Nephron (organoid): ENCODE data around the gene PCBP3.
"Not testable (repeated sequence)": the region's sequence is repeated elsewhere in the genome, so short reads cannot be mapped to it uniquely, and the experiment has no call there.

Experiments
- H3K27ac Mint-ChIP-seq, 3 experiments: 2 replicates each; pipeline ENCODE4 v1.8.0; 2020; ENCODE audit warnings: mixed read lengths in 3 of 3, mild to moderate bottlenecking in 2 of 3, moderate library complexity in 1 of 3
- H3K27me3 Mint-ChIP-seq: 2 replicates; pipeline ENCODE4 v1.8.0; 2021; ENCODE audit warnings: low read depth, mild to moderate bottlenecking, moderate library complexity, mixed read lengths
- H3K36me3 Mint-ChIP-seq: 2 replicates; pipeline ENCODE4 v1.8.0; 2020; ENCODE audit warnings: low read depth, mixed read lengths
- H3K4me1 Mint-ChIP-seq: 2 replicates; pipeline ENCODE4 v1.8.0; 2020; ENCODE audit warnings: mixed read lengths
- H3K4me3 Mint-ChIP-seq, 3 experiments: 2 replicates each; pipeline ENCODE4 v1.8.0; 2020; ENCODE audit warnings: mild to moderate bottlenecking in 3 of 3, mixed read lengths in 3 of 3, moderate library complexity in 2 of 3
- H3K9me3 Mint-ChIP-seq: 2 replicates; pipeline ENCODE4 v1.8.0; 2020; ENCODE audit warnings: mixed read lengths
- CTCF ChIP-seq, 3 experiments: fragments of 200-600 bp; sonication (generic); IDR thresholded peaks; one replicate each; pipeline ENCODE4 v1.5.0; 2021; ENCODE audit warnings: antibody characterized with exemption in 3 of 3; ENCODE audit not compliant: unreplicated experiment in 3 of 3

PCBP3 gene

GRCh38 chr21:45847870-45848269 is 204.3 kb downstream of the PCBP3 start:
- TF ChIP-seq CTCF (IDR thresholded peaks at IDR 0.05; ENCODE audit: unreplicated experiment in 3 of 3): no peak
- Mint-ChIP-seq H3K9me3 (peaks cover 7% of the 10 kb centered on the region), H3K27me3 (peaks cover 11% of the 10 kb centered on the region)

DNA sequence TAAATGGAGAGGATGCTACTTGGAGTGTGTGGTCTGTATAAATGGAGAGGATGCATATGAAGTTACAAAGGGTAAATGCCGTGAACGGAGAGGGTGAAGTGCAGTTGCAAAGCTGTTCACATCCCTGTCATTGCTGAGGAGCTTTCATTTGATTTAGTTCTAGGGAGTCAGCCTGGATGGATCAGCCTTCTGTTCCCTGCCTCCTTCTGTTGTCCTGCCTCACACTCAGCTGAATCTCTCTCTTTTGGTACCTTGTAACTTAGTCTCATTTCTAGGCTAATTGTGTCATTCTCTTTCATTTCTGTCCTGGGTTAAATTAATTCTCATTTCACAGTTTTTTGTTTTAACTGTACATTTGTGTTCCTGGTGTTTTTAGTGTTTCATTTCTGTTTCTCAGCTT is 204.8 kb downstream of the PCBP3 start:
- H3K27ac Mint-ChIP-seq: no peak overlapping the region
- peaks cover 3% of the 10 kb centered on the region for H3K9me3 Mint-ChIP-seq
- H3K36me3 Mint-ChIP-seq: no peaks in the 10 kb centered on the region
- TF ChIP-seq CTCF (IDR thresholded peaks at IDR 0.05; ENCODE audit: unreplicated experiment in 3 of 3): no peak
- H3K4me3 Mint-ChIP-seq: no peak overlapping the region
- H3K4me1 Mint-ChIP-seq: peaks cover 28% of the 10 kb centered on the region
- H3K27me3 Mint-ChIP-seq: peaks cover 9% of the 10 kb centered on the region

More at GRCh38 chr21:45847870-45848269, 204.3 kb downstream of the PCBP3 start:
- peaks cover 31% of the 10 kb centered on the region for H3K4me1 Mint-ChIP-seq
- H3K4me3 Mint-ChIP-seq: no peak overlapping the region
- peak overlapping the region in 2 of 3 experiments; percentile 33 to 52 for H3K27ac Mint-ChIP-seq
- no peaks in the 10 kb centered on the region for H3K36me3 Mint-ChIP-seq

- no peak for TF ChIP-seq CTCF (IDR thresholded peaks at IDR 0.05; ENCODE audit: unreplicated experiment in 3 of 3)
- no peaks in the 10 kb centered on the region for H3K36me3 Mint-ChIP-seq
- H3K27me3 Mint-ChIP-seq: peaks cover 9% of the 10 kb centered on the region
These were observed 205.3 kb downstream of the PCBP3 start for GRCh38 chr21:45848805-45849204.

GRCh38 chr21:45849651-45850050 is 206.1 kb downstream of the PCBP3 start:
- Mint-ChIP-seq H3K4me1 (peaks cover 28% of the 10 kb centered on the region), H3K27me3 (peaks cover 9% of the 10 kb centered on the region), H3K4me3 (no peak overlapping the region), H3K27ac (no peak overlapping the region), H3K36me3 (no peaks in the 10 kb centered on the region), H3K9me3 (no peaks in the 10 kb centered on the region)
- TF ChIP-seq CTCF (IDR thresholded peaks at IDR 0.05; ENCODE audit: unreplicated experiment in 3 of 3): no peak

More at GRCh38 chr21:45848805-45849204, 205.3 kb downstream of the PCBP3 start:
- Mint-ChIP-seq H3K9me3 (no peaks in the 10 kb centered on the region), H3K27ac (no peak overlapping the region), H3K4me1 (peaks cover 26% of the 10 kb centered on the region), H3K4me3 (no peak overlapping the region)

GRCh38 chr21:45850181-45850580 is 206.7 kb downstream of the PCBP3 start:
- no peak overlapping the region for H3K4me3 Mint-ChIP-seq
- TF ChIP-seq CTCF (IDR thresholded peaks at IDR 0.05; ENCODE audit: unreplicated experiment in 3 of 3): no peak
- no peaks in the 10 kb centered on the region for H3K36me3 Mint-ChIP-seq
- H3K4me1 Mint-ChIP-seq: peaks cover 30% of the 10 kb centered on the region
- H3K27me3 Mint-ChIP-seq: peaks cover 9% of the 10 kb centered on the region
- no peak overlapping the region for H3K27ac Mint-ChIP-seq
- no peaks in the 10 kb centered on the region for H3K9me3 Mint-ChIP-seq

DNA sequence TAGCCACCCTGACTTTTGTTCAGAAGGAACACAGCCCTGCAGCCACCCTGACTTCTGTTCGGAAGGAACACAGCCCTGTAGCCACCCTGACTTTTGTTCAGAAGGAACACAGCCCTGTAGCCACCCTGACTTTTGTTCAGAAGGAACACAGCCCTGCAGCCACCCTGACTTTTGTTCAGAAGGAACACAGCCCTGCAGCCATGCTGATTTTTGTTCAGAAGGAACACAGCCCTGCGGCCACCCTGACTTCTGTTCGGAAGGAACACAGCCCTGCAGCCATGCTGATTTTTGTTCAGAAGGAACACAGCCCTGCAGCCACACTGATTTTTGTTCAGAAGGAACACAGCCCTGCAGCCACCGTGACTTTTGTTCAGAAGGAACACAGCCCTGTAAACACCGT is 208.9 kb downstream of the PCBP3 start:
- not testable (repeated sequence) for H3K27ac Mint-ChIP-seq, H3K36me3 Mint-ChIP-seq, H3K9me3 Mint-ChIP-seq, H3K4me3 Mint-ChIP-seq, H3K27me3 Mint-ChIP-seq
- H3K4me1 Mint-ChIP-seq: peaks cover 24% of the 10 kb centered on the region
